HepG2 (cell line): ENCODE data around the gene CFH. TPM values are rescaled to one million over a fixed set of nuclear protein-coding genes. Genes with fewer than 3 reads are reported as not detected.

Source experiments
- ATAC-seq: fragments of 200-7000 bp; cut with Tn5 transposase; 3 replicates; pipeline ENCODE4 v1.9.1; 2020; ENCODE audit warnings: mild to moderate bottlenecking, moderate library complexity
- BruUV-seq: library from RNA; stranded (reverse); fragments of 400-500 nt; replicated peaks from 2 replicates; lab custom pipeline; 2021; lab: Mats Ljungman, UMichigan
- CTCF ChIA-PET: fragments of 300-600 bp; formaldehyde crosslinking; extraction: SDS; loops from one replicate; lab custom pipeline; 2021; ENCODE audit warnings: low total read pairs, inconsistent platforms, low intra/inter-chr PET ratio; lab: Yijun Ruan, JAX
- POLR2A ChIA-PET: fragments of 350-600 bp; sonication (Branson Sonifier 250); formaldehyde crosslinking; loops from one replicate; lab custom pipeline; 2020; ENCODE audit warnings: antibody characterized with exemption, inconsistent platforms; lab: Yijun Ruan, JAX
- DNase-seq: peaks from one replicate; pipeline ENCODE4 v3.0.0-alpha.2; 2015; ENCODE audit warnings: low spot score
- FAIRE-seq: peaks from 3 replicates; lab custom pipeline; 2011; peaks lifted over from hg19 to GRCh38; lab: Jason Lieb, UNC
- H2AFZ ChIP-seq: one replicate; pipeline ENCODE4 v1.6.1; 2011; ENCODE audit warnings: low read length, inconsistent platforms
- H3K27ac ChIP-seq: fragments of 300-600 bp; 3 replicates; pipeline ENCODE4 v1.8.0; 2011; ENCODE audit warnings: mixed run types, mild to moderate bottlenecking, mixed read lengths, low read length, inconsistent platforms; ENCODE audit not compliant: insufficient read depth; ENCODE audit errors: extremely low read length
- H3K27me3 ChIP-seq, 2 experiments: fragments of 200-600 bp in 1 of 2; 2 replicates in 1 of 2; 3 replicates in 1 of 2; pipeline versions ENCODE4 v1.6.0 to v1.8.0; 2011; ENCODE audit warnings: low read length in 2 of 2, mild to moderate bottlenecking in 2 of 2, moderate library complexity in 2 of 2, inconsistent platforms in 1 of 2; ENCODE audit not compliant: insufficient read depth in 2 of 2, control insufficient read depth in 1 of 2
- H3K36me3 ChIP-seq, 2 experiments: fragments of 200-600 bp in 1 of 2; replicated peaks in 1 of 2; 2 replicates in 1 of 2; 3 replicates in 1 of 2; pipeline versions ENCODE4 v1.5.1 to v1.8.0; 2011; ENCODE audit warnings: low read length in 2 of 2, inconsistent platforms in 1 of 2; ENCODE audit not compliant: insufficient read depth in 2 of 2, control insufficient read depth in 1 of 2
- H3K4me1 ChIP-seq: 2 replicates; pipeline ENCODE4 v1.5.1; 2012; ENCODE audit warnings: low read length, inconsistent platforms; ENCODE audit not compliant: insufficient read depth
- H3K4me2 ChIP-seq: 2 replicates; pipeline ENCODE4 v1.6.0; 2011; ENCODE audit warnings: low read depth, low read length, inconsistent platforms
- H3K4me3 ChIP-seq, 3 experiments: fragments of 200-600 bp in 1 of 3; sonication (generic), shearing (Covaris generic) in 1 of 3; replicated peaks in 1 of 3; 2 replicates each; pipeline ENCODE4 v1.5.1; 2011 to 2016; ENCODE audit warnings: low read length in 3 of 3, inconsistent platforms in 2 of 3, low read depth in 2 of 3, mild to moderate bottlenecking in 2 of 3, control low read depth in 1 of 3, mixed read lengths in 1 of 3; ENCODE audit not compliant: insufficient read depth in 1 of 3
- H3K79me2 ChIP-seq: one replicate; pipeline ENCODE4 v1.6.1; 2011; ENCODE audit warnings: low read length, inconsistent platforms; ENCODE audit not compliant: insufficient read depth
- H3K9ac ChIP-seq: 2 replicates; pipeline ENCODE4 v1.6.0; 2011; ENCODE audit warnings: mild to moderate bottlenecking, low read depth, low read length, inconsistent platforms; ENCODE audit not compliant: insufficient read depth
- H3K9me3 ChIP-seq: 2 replicates; pipeline ENCODE4 v1.5.1; 2012; ENCODE audit warnings: mild to moderate bottlenecking, low read length
- H4K20me1 ChIP-seq: 2 replicates; pipeline ENCODE4 v1.6.0; 2011; ENCODE audit warnings: inconsistent platforms, mild to moderate bottlenecking, low read length, moderate library complexity; ENCODE audit not compliant: insufficient read depth
- EEA1 ChIP-seq: sonication (generic); formaldehyde crosslinking; IDR thresholded peaks from 2 replicates; pipeline ENCODE4 v1.5.1; 2020; ENCODE audit warnings: mild to moderate bottlenecking, missing genetic modification reagents, borderline replicate concordance
- FOXK2 ChIP-seq: fragments of 450-650 bp; IDR thresholded peaks from 2 replicates; pipeline ENCODE4 v1.6.1; 2016
- GLMP ChIP-seq: sonication (generic); formaldehyde crosslinking; IDR thresholded peaks from 2 replicates; pipeline ENCODE4 v1.9.0; 2021; ENCODE audit warnings: missing genetic modification reagents, mild to moderate bottlenecking, borderline replicate concordance
- PRDM10 ChIP-seq: sonication (generic); formaldehyde crosslinking; IDR thresholded peaks from 2 replicates; pipeline ENCODE4 v1.4.0; 2020; ENCODE audit warnings: low read depth, missing genetic modification reagents
- RFX3 ChIP-seq: IDR thresholded peaks from 2 replicates; pipeline ENCODE4 v1.6.1; 2016; ENCODE audit warnings: missing biosample characterization, missing genetic modification reagents
- SPEN ChIP-seq: sonication (generic); formaldehyde crosslinking; IDR thresholded peaks from 2 replicates; pipeline ENCODE4 v1.5.1; 2020; ENCODE audit warnings: low read depth, mild to moderate bottlenecking, missing genetic modification reagents
- TERF1 ChIP-seq: sonication (generic); formaldehyde crosslinking; IDR thresholded peaks from 2 replicates; pipeline ENCODE4 v1.8.0; 2022; ENCODE audit warnings: mild to moderate bottlenecking, missing genetic modification reagents, moderate library complexity
- ZBTB42 ChIP-seq: sonication (generic); formaldehyde crosslinking; IDR thresholded peaks from 2 replicates; pipeline ENCODE4 v1.5.0; 2020; ENCODE audit warnings: mild to moderate bottlenecking, missing genetic modification reagents
- ZFP36 ChIP-seq: fragments of 150-350 bp; IDR thresholded peaks from 2 replicates; pipeline ENCODE4 v1.6.1; 2018; ENCODE audit warnings: borderline replicate concordance, low read length, low read depth; ENCODE audit not compliant: partially characterized antibody
- ZNF138 ChIP-seq: sonication (generic); formaldehyde crosslinking; IDR thresholded peaks from 2 replicates; pipeline ENCODE4 v1.5.0; 2020; ENCODE audit warnings: mild to moderate bottlenecking, low read depth, missing genetic modification reagents
- ZNF468 ChIP-seq: sonication (generic); formaldehyde crosslinking; IDR thresholded peaks from 2 replicates; pipeline ENCODE4 v1.8.0; 2022; ENCODE audit warnings: mild to moderate bottlenecking, moderate library complexity, missing genetic modification reagents
- ZNF513 ChIP-seq: sonication (generic); formaldehyde crosslinking; conservative IDR thresholded peaks from 2 replicates; pipeline ENCODE4 v1.5.0; 2020; ENCODE audit warnings: missing genetic modification reagents
- WGBS: methylation state at CpG from one replicate; pipeline ENCODE4 v1.1.6; 2017; ENCODE audit warnings: low lambda C conversion rate; 5-methylcytosine and 5-hydroxymethylcytosine counted together
- in situ Hi-C: cut with HindIII; loops from 2 replicates; pipeline ENCODE4 v1.10.0; 2017; ENCODE audit warnings: low pct_unique_long_range_greater_than_20kb; ENCODE audit not compliant: extremely low pct_ligation_motif_present
- intact Hi-C: fragments of 100-400 bp; cut with micrococcal nuclease; formaldehyde crosslinking; loops from one replicate; pipeline ENCODE4 v1.10.0; 2022; ENCODE audit not compliant: unreplicated experiment
- polyA plus RNA-seq, 8 experiments: library from polyadenylated mRNA; depleted of rRNA in 3 of 8; stranded (reverse) in 7 of 8; unstranded in 1 of 8; fragments of >200 nt; fragmentation: Illumina TruSeq in 4 of 8; extraction: Trizol in 4 of 8; gene quantifications; 2 replicates each; pipeline versions ENCODE4 v1.2.1 to v1.2.3, GENCODE V29; 2011 to 2016; ENCODE audit warnings: low read depth in 4 of 8, missing spikeins in 1 of 8, mixed read lengths in 1 of 8; ENCODE audit not compliant: insufficient read depth in 1 of 8
- total RNA-seq, 5 experiments: library from RNA; depleted of rRNA; stranded (reverse); fragments of >200 nt; fragmentation: Illumina TruSeq; extraction: Trizol; gene quantifications; 2 replicates each; pipeline ENCODE4 v1.2.3, GENCODE V29; 2016; ENCODE audit warnings: low read depth in 1 of 5
- TF ChIP-seq, protein P1 (sequence below): sonication (generic); formaldehyde crosslinking; IDR thresholded peaks from 2 replicates; pipeline ENCODE4 v1.9.0; 2022; ENCODE audit warnings: missing genetic modification reagents, mild to moderate bottlenecking, borderline replicate concordance

The CFH gene
- total and polyA plus RNA-seq, 2 of the 13 experiments (the other 11 are each of a cell fraction or from before 2014, with no cell fraction given) = not detected

DNA sequence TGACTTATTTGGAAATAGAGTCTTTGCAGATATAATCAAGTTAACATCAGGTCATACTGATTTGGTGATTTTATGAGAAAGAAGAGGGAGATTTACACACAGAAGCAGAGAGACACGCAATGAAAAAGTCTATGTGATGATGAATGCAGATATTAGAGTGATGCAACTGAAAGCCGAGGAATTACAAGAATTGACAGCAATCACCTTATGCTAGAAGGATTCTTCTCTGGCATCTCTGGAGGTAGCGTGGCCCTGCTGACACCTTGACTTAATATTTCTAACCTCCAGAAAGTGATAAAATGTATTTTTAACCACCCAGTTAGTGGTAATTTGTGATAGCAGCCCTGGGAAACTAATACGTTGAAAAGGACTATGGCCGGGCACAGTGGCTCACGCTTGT, 14.2 kb upstream of the CFH start:
- Histone ChIP-seq H2AFZ (no peak overlapping the region), H3K4me3 (no peak overlapping the region), H3K9ac (no peak overlapping the region), H3K27ac (no peak overlapping the region), H4K20me1 (no peaks in the 10 kb centered on the region), H3K27me3 (no peaks in the 10 kb centered on the region; a peak in 1 of 5 replicates), H3K4me2 (no peak overlapping the region), H3K9me3 (no peaks in the 10 kb centered on the region), H3K36me3 (no peaks in the 10 kb centered on the region), H3K4me1 (no peaks in the 10 kb centered on the region), H3K79me2 (no peaks in the 10 kb centered on the region)
- CTCF ChIA-PET = no interaction called here
- ATAC-seq = no peak
- WGBS = 55% methylated on average over 5 of the region's 6 CpGs
- DNase-seq = no peak
- POLR2A ChIA-PET = no interaction called here
- BruUV-seq = no TSS peak
- FAIRE-seq = no peak
- intact Hi-C loops (no loop called here), in situ Hi-C loops (no loop called here)
- TF ChIP-seq RFX3 (CRISPR knock-in tag) (no peak), GLMP (no peak), ZNF468 (no peak), EEA1 (no peak), SPEN (CRISPR knock-in tag) (no peak), TERF1 (CRISPR knock-in tag) (no peak), FOXK2 (no peak), PRDM10 (CRISPR knock-in tag) (no peak), ZNF513 (CRISPR knock-in tag) (no peak), ZNF138 (CRISPR knock-in tag) (no peak), ZBTB42 (CRISPR knock-in tag) (no peak), ZFP36 (no peak)
- TF ChIP-seq, protein P1, sequence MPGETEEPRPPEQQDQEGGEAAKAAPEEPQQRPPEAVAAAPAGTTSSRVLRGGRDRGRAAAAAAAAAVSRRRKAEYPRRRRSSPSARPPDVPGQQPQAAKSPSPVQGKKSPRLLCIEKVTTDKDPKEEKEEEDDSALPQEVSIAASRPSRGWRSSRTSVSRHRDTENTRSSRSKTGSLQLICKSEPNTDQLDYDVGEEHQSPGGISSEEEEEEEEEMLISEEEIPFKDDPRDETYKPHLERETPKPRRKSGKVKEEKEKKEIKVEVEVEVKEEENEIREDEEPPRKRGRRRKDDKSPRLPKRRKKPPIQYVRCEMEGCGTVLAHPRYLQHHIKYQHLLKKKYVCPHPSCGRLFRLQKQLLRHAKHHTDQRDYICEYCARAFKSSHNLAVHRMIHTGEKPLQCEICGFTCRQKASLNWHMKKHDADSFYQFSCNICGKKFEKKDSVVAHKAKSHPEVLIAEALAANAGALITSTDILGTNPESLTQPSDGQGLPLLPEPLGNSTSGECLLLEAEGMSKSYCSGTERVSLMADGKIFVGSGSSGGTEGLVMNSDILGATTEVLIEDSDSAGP (CRISPR knock-in tag) = no peak
